Spleen (tissue), 11 donors: ENCODE measurements around the gene RAP1GAP. TPM values are rescaled to one million over a fixed set of nuclear protein-coding genes. Genes with fewer than 3 reads are reported as not detected.

ENCODE experiments used
- DNase-seq: peaks from one replicate; pipeline ENCODE4 v3.0.0-alpha.2; 2020
- H3K27ac ChIP-seq, 8 donors: fragments of 200-600 bp; sonication (generic) in 7 of 8; 1 replicate in 4 of 8; 2 replicates in 4 of 8; pipeline versions ENCODE4 v1.5.0 to v1.8.0; 2016 to 2021; ENCODE audit warnings: inconsistent platforms in 4 of 8, mild to moderate bottlenecking in 4 of 8, moderate library complexity in 1 of 8
- H3K27me3 ChIP-seq, 7 donors: fragments of 200-600 bp; sonication (generic) in 6 of 7; replicated peaks in 1 of 7; 1 replicate in 4 of 7; 2 replicates in 3 of 7; pipeline versions ENCODE4 v1.5.0 to v1.8.0; 2016 to 2021; ENCODE audit warnings: inconsistent platforms in 3 of 7, mild to moderate bottlenecking in 1 of 7
- H3K36me3 ChIP-seq, 6 donors: fragments of 200-600 bp; sonication (generic) in 5 of 6; 1 replicate in 4 of 6; 2 replicates in 2 of 6; pipeline versions ENCODE4 v1.5.0 to v1.8.0; 2016 to 2021; ENCODE audit warnings: inconsistent platforms in 2 of 6
- H3K4me1 ChIP-seq, 6 donors: fragments of 200-600 bp; sonication (generic) in 5 of 6; 1 replicate in 3 of 6; 2 replicates in 3 of 6; pipeline versions ENCODE4 v1.5.0 to v1.8.0; 2016 to 2021; ENCODE audit warnings: inconsistent platforms in 3 of 6
- H3K4me3 ChIP-seq, 8 donors: fragments of 200-600 bp; sonication (generic) in 7 of 8; 1 replicate in 4 of 8; 2 replicates in 4 of 8; pipeline versions ENCODE4 v1.5.0 to v1.8.0; 2016 to 2021; ENCODE audit warnings: inconsistent platforms in 4 of 8, mild to moderate bottlenecking in 4 of 8, moderate library complexity in 2 of 8
- H3K9me3 ChIP-seq, 8 donors: fragments of 200-600 bp; sonication (generic) in 7 of 8; 1 replicate in 4 of 8; 2 replicates in 4 of 8; pipeline versions ENCODE4 v1.5.0 to v1.8.0; 2016 to 2021; ENCODE audit warnings: inconsistent platforms in 4 of 8
- POLR2A ChIP-seq, 3 donors: fragments of 450-650 bp; IDR thresholded peaks; one replicate each; pipeline ENCODE4 v1.5.1; 2017; ENCODE audit warnings: antibody characterized with exemption in 3 of 3, mild to moderate bottlenecking in 1 of 3
- POLR2AphosphoS5 ChIP-seq, 3 donors: sonication (generic); formaldehyde crosslinking; IDR thresholded peaks; one replicate each; pipeline ENCODE4 v1.5.1; 2017; ENCODE audit warnings: antibody characterized with exemption in 3 of 3
- WGBS, 5 donors: extraction: QIAGEN DNeasy Blood & Tissue Kit in 3 of 5; methylation state at CpG; one replicate each; pipeline versions ENCODE4 v1.1.5 to v1.1.7; 2013 to 2018; 5-methylcytosine and 5-hydroxymethylcytosine counted together
- intact Hi-C: fragments of 100-400 bp; cut with DNase I; formaldehyde crosslinking; loops from one replicate; pipeline ENCODE4 v1.15.0; 2023; ENCODE audit warnings: low total_unique reads
- polyA plus RNA-seq, 3 donors: library from polyadenylated mRNA; stranded (reverse); fragments of 200-250 nt; gene quantifications; one replicate each; pipeline ENCODE4 v1.2.1, GENCODE V29; 2013
- total RNA-seq, 7 donors: library from RNA; depleted of rRNA in 3 of 7; stranded (reverse); fragments of >200 nt in 3 of 7; fragmentation: NEBNext Ultra II Directional in 4 of 7; extraction: Animal tissue kit (Norgen Biotek cat#: 25700) in 4 of 7; gene quantifications; one replicate each; pipeline versions ENCODE4 v1.1.0 to v1.2.1, GENCODE V29; 2016 to 2021
- TF ChIP-seq, protein P1 (sequence below), 11 experiments: fragments of 200-600 bp in 7 of 11; fragments of 450-650 bp in 4 of 11; sonication (generic) in 4 of 11; IDR thresholded peaks in 8 of 11; conservative IDR thresholded peaks in 3 of 11; 1 replicate in 7 of 11; 2 replicates in 4 of 11; pipeline versions ENCODE4 v1.4.0 to v1.8.0; 2016 to 2021; ENCODE audit warnings: antibody characterized with exemption in 11 of 11, inconsistent platforms in 4 of 11, mild to moderate bottlenecking in 1 of 11
- donor health status: healthy with polysubstance abuse.
- donor health status: DM: no; HTN: no; CAD: no; lungs with moderate emphysema.
- donor health status: DM: no; HTN: no; CAD: no.
- donor health status: Bipolar disorder and iron deficiency.
- donor health status: healthy.
- donor health status: DM: no; HTN: no; CAD: no.
- donor health status: DM: yes; HTN: yes; CAD: no.

RAP1GAP gene
- total and polyA plus RNA-seq, 10 donors = 0.30 to 12.1 (median 0.86) TPM

GRCh38 chr1:21637514-21637913, 31.6 kb downstream of the RAP1GAP start:
- H3K36me3 ChIP-seq = no peaks in the 10 kb centered on the region
- DNase-seq = no peak
- no peak for TF ChIP-seq POLR2A (IDR thresholded peaks at IDR 0.05)
- TF ChIP-seq POLR2AphosphoS5 (IDR thresholded peaks at IDR 0.05) = no peak
- TF ChIP-seq, protein P1, sequence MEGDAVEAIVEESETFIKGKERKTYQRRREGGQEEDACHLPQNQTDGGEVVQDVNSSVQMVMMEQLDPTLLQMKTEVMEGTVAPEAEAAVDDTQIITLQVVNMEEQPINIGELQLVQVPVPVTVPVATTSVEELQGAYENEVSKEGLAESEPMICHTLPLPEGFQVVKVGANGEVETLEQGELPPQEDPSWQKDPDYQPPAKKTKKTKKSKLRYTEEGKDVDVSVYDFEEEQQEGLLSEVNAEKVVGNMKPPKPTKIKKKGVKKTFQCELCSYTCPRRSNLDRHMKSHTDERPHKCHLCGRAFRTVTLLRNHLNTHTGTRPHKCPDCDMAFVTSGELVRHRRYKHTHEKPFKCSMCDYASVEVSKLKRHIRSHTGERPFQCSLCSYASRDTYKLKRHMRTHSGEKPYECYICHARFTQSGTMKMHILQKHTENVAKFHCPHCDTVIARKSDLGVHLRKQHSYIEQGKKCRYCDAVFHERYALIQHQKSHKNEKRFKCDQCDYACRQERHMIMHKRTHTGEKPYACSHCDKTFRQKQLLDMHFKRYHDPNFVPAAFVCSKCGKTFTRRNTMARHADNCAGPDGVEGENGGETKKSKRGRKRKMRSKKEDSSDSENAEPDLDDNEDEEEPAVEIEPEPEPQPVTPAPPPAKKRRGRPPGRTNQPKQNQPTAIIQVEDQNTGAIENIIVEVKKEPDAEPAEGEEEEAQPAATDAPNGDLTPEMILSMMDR (IDR thresholded peaks at IDR 0.05 in 8 of 11, conservative IDR thresholded peaks at IDR 0.05 in 3 of 11) = no peak
- intact Hi-C loops = no loop called here
- no peak overlapping the region for H3K27ac ChIP-seq
- WGBS, 5 donors = 92 to 97% (median 93%) methylated on average over 6 of the region's 6 CpGs
- H3K4me1 ChIP-seq = no peaks in the 10 kb centered on the region
- no peak overlapping the region for H3K4me3 ChIP-seq
- H3K9me3 ChIP-seq = no peaks in the 10 kb centered on the region
- H3K27me3 ChIP-seq = peaks cover 0 to 40% (median 0%) of the 10 kb centered on the region in 7 donors

- DNase-seq = no peak
- Histone ChIP-seq H3K36me3 (no peaks in the 10 kb centered on the region), H3K4me1 (no peaks in the 10 kb centered on the region), H3K27me3 (peaks cover 0 to 45% (median 0%) of the 10 kb centered on the region in 7 donors), H3K9me3 (no peaks in the 10 kb centered on the region), H3K4me3 (no peak overlapping the region), H3K27ac (no peak overlapping the region)
- no peak for TF ChIP-seq POLR2A (IDR thresholded peaks at IDR 0.05)
- TF ChIP-seq, protein P1 (IDR thresholded peaks at IDR 0.05 in 8 of 11, conservative IDR thresholded peaks at IDR 0.05 in 3 of 11) = no peak
- 90 to 97% (median 93%) methylated on average over 2 of the region's 2 CpGs for WGBS, 5 donors
- intact Hi-C loops = no loop called here
Observed at GRCh38 chr1:21636029-21636428, 33.1 kb downstream of the RAP1GAP start.

- WGBS, 5 donors = 74 to 90% (median 81%) methylated on average over 8 to 12 of the region's 12 CpGs
- H3K27ac ChIP-seq = no peak overlapping the region
- intact Hi-C loops = no loop called here
Observed at GRCh38 chr1:21634806-21635535, 34.2 kb downstream of the RAP1GAP start.

More at GRCh38 chr1:21634806-21635535, 34.2 kb downstream of the RAP1GAP start:
- TF ChIP-seq POLR2AphosphoS5 (IDR thresholded peaks at IDR 0.05) = no peak
- TF ChIP-seq, protein P1 (IDR thresholded peaks at IDR 0.05 in 8 of 11, conservative IDR thresholded peaks at IDR 0.05 in 3 of 11) = no peak
- TF ChIP-seq POLR2A (IDR thresholded peaks at IDR 0.05) = no peak
- H3K27me3 ChIP-seq = peaks cover 0 to 54% (median 4%) of the 10 kb centered on the region in 7 donors
- H3K9me3 ChIP-seq = no peaks in the 10 kb centered on the region
- no peak overlapping the region for H3K4me3 ChIP-seq
- H3K36me3 ChIP-seq = no peaks in the 10 kb centered on the region
- H3K4me1 ChIP-seq = no peaks in the 10 kb centered on the region
- DNase-seq = no peak
